IMR-90 (cell line): ENCODE data around the gene HNRNPUL1. TPM values are rescaled to one million over a fixed set of nuclear protein-coding genes. Genes with fewer than 3 reads are reported as not detected.

Experiments
- ATAC-seq: fragments of 200-7000 bp; cut with Tn5 transposase; 2 replicates; pipeline ENCODE4 v1.9.1; 2020; ENCODE audit warnings: low read depth, mild to moderate bottlenecking, moderate library complexity
- BruUV-seq: library from RNA; stranded (reverse); fragments of 400-500 nt; replicated peaks from 2 replicates; lab custom pipeline; 2021; lab: Mats Ljungman, UMichigan
- CTCF ChIA-PET: fragments of 300-600 bp; formaldehyde crosslinking; extraction: SDS; loops from one replicate; lab custom pipeline; 2021; ENCODE audit warnings: antibody characterized with exemption; lab: Yijun Ruan, JAX
- POLR2A ChIA-PET: fragments of 300-600 bp; sonication (Branson Sonifier 250); formaldehyde crosslinking; loops from one replicate; lab custom pipeline; 2022; ENCODE audit warnings: antibody characterized with exemption; ENCODE audit not compliant: unreplicated experiment; lab: Charles Lee
- DNase-seq: peaks from one replicate; pipeline ENCODE4 v3.0.0; 2013
- H2AFZ ChIP-seq: replicated peaks from 2 replicates; pipeline ENCODE3; 2013; ENCODE audit warnings: low read length, mild to moderate bottlenecking; ENCODE audit not compliant: poor library complexity
- H2AK5ac ChIP-seq: 2 replicates; pipeline ENCODE4 v1.6.1; 2013; ENCODE audit warnings: low read depth, low read length, inconsistent platforms
- H2AK9ac ChIP-seq: replicated peaks from 2 replicates; pipeline ENCODE3; 2013; ENCODE audit warnings: mild to moderate bottlenecking, low read depth, low read length, moderate library complexity; ENCODE audit not compliant: poor library complexity
- H2BK120ac ChIP-seq: 2 replicates; pipeline ENCODE4 v1.6.1; 2013; ENCODE audit warnings: low read depth, low read length, inconsistent platforms
- H2BK15ac ChIP-seq: 3 replicates; pipeline ENCODE4 v1.6.1; 2013; ENCODE audit warnings: low read depth, low read length, inconsistent platforms
- H2BK20ac ChIP-seq: 2 replicates; pipeline ENCODE4 v1.6.1; 2013; ENCODE audit warnings: low read depth, mild to moderate bottlenecking, inconsistent platforms, low read length, moderate library complexity
- H2BK5ac ChIP-seq: 2 replicates; pipeline ENCODE4 v1.6.1; 2013; ENCODE audit warnings: mild to moderate bottlenecking, low read depth, low read length, inconsistent platforms; ENCODE audit not compliant: poor library complexity, severe bottlenecking
- H3K14ac ChIP-seq: replicated peaks from 2 replicates; pipeline ENCODE4 v1.6.1; 2013; ENCODE audit warnings: low read depth, low read length, inconsistent platforms
- H3K18ac ChIP-seq: 2 replicates; pipeline ENCODE4 v1.6.1; 2013; ENCODE audit warnings: low read depth, low read length, control low read depth
- H3K23ac ChIP-seq: 2 replicates; pipeline ENCODE4 v1.6.1; 2013; ENCODE audit warnings: low read depth, low read length, inconsistent platforms
- H3K27ac ChIP-seq: 2 replicates; pipeline ENCODE4 v1.5.1; 2013; ENCODE audit warnings: mild to moderate bottlenecking, control low read depth, low read length; ENCODE audit not compliant: insufficient read depth
- H3K27me3 ChIP-seq: 2 replicates; pipeline ENCODE4 v1.6.1; 2013; ENCODE audit warnings: low read length; ENCODE audit not compliant: control insufficient read depth, insufficient read depth
- H3K36me3 ChIP-seq: 2 replicates; pipeline ENCODE4 v1.6.1; 2013; ENCODE audit warnings: low read length, mixed read lengths; ENCODE audit not compliant: control insufficient read depth, insufficient read depth
- H3K4ac ChIP-seq: 2 replicates; pipeline ENCODE4 v1.6.1; 2013; ENCODE audit warnings: low read depth, low read length, inconsistent platforms
- H3K4me1 ChIP-seq: 2 replicates; pipeline ENCODE4 v1.6.1; 2013; ENCODE audit warnings: low read length, mixed read lengths; ENCODE audit not compliant: control insufficient read depth, insufficient read depth
- H3K4me2 ChIP-seq: 2 replicates; pipeline ENCODE4 v1.6.1; 2013; ENCODE audit warnings: low read depth, mild to moderate bottlenecking, control low read depth, low read length, moderate library complexity
- H3K4me3 ChIP-seq: 2 replicates; pipeline ENCODE4 v1.5.1; 2013; ENCODE audit warnings: low read depth, mild to moderate bottlenecking, control low read depth, low read length, moderate library complexity; ENCODE audit not compliant: insufficient read depth
- H3K56ac ChIP-seq: 2 replicates; pipeline ENCODE4 v1.6.1; 2013; ENCODE audit warnings: low read length, inconsistent platforms; ENCODE audit not compliant: insufficient read depth; ENCODE audit errors: extremely low read depth
- H3K79me1 ChIP-seq, 2 experiments: 2 replicates each; pipeline ENCODE4 v1.6.1; 2013; ENCODE audit warnings: low read length in 2 of 2, inconsistent platforms in 1 of 2, low read depth in 1 of 2
- H3K9ac ChIP-seq: 2 replicates; pipeline ENCODE4 v1.6.1; 2013; ENCODE audit warnings: low read depth, low read length, control low read depth
- H3K9me1 ChIP-seq: 2 replicates; pipeline ENCODE4 v1.6.1; 2013; ENCODE audit warnings: low read length, inconsistent platforms; ENCODE audit not compliant: insufficient read depth
- H3K9me3 ChIP-seq: 2 replicates; pipeline ENCODE4 v1.6.1; 2013; ENCODE audit warnings: low read length; ENCODE audit not compliant: control insufficient read depth, insufficient read depth
- H4K20me1 ChIP-seq: 2 replicates; pipeline ENCODE4 v1.6.1; 2013; ENCODE audit warnings: low read length, inconsistent platforms; ENCODE audit not compliant: insufficient read depth
- H4K5ac ChIP-seq: 2 replicates; pipeline ENCODE4 v1.6.1; 2013; ENCODE audit warnings: mild to moderate bottlenecking, low read depth, low read length, control low read depth
- H4K8ac ChIP-seq, 2 experiments: 2 replicates each; pipeline ENCODE4 v1.6.1; 2013; ENCODE audit warnings: low read depth in 2 of 2, low read length in 2 of 2, control low read depth in 1 of 2, inconsistent platforms in 1 of 2
- H4K91ac ChIP-seq: 2 replicates; pipeline ENCODE4 v1.6.1; 2013; ENCODE audit warnings: low read depth, low read length, inconsistent platforms; ENCODE audit not compliant: insufficient read depth
- CTCF ChIP-seq: conservative IDR thresholded peaks from 2 replicates; pipeline ENCODE4 v1.5.1; 2012; ENCODE audit warnings: mild to moderate bottlenecking, low read depth, low read length, improper control_type of control experiment
- WGBS, 2 experiments: methylation state at CpG; one replicate each; pipeline versions ENCODE4 v1.1.5 to v1.1.7; 2013; ENCODE audit warnings: missing lambda C conversion rate in 2 of 2; ENCODE audit not compliant: insufficient read length in 1 of 2; ENCODE audit errors: extremely low coverage in 2 of 2; 5-methylcytosine and 5-hydroxymethylcytosine counted together
- dilution Hi-C: fragments of 300-500 bp; cut with HindIII; formaldehyde crosslinking; loops from one replicate; pipeline ENCODE4 v1.14.3; 2018; ENCODE audit warnings: low sequenced_read_pairs; ENCODE audit not compliant: unreplicated experiment
- in situ Hi-C: fragments of 300-500 bp; cut with MboI; formaldehyde crosslinking; loops from 3 replicates; pipeline ENCODE4 v1.14.3; 2019; ENCODE audit warnings: low sequenced_read_pairs, inconsistent platforms, mixed read lengths
- intact Hi-C: fragments of 100-400 bp; cut with micrococcal nuclease; formaldehyde crosslinking; loops from 2 replicates; pipeline ENCODE4 v1.10.0; 2022
- polyA plus RNA-seq, 3 experiments: library from polyadenylated mRNA; depleted of rRNA; stranded (reverse); fragments of >200 nt; gene quantifications; 2 replicates each; pipeline ENCODE4 v1.2.3, GENCODE V29; 2012; ENCODE audit warnings: low replicate concordance in 1 of 3
- total RNA-seq: library from RNA; depleted of rRNA; stranded (reverse); fragments of >200 nt; gene quantifications from 2 replicates; pipeline ENCODE4 v1.2.3, GENCODE V29; 2012

Gene HNRNPUL1
- total and polyA plus RNA-seq, 2 of the 4 experiments (the other 2 are of a cell fraction), result 50.7 to 67.3 TPM

- no peak for ATAC-seq
- POLR2A ChIA-PET, result no interaction called here
- no peak overlapping the region for H2BK20ac ChIP-seq
Observed at GRCh38 chr19:41239961-41240574, 24.1 kb upstream of the HNRNPUL1 start.

More at GRCh38 chr19:41239961-41240574, 24.1 kb upstream of the HNRNPUL1 start:
- TF ChIP-seq CTCF, result no peak
- no peak overlapping the region for H3K4ac ChIP-seq
- H4K91ac ChIP-seq, result no peak overlapping the region
- H2AFZ ChIP-seq, result no peak overlapping the region
- no peaks in the 10 kb centered on the region for H3K27me3 ChIP-seq
- H3K4me2 ChIP-seq, result no peak overlapping the region
- H3K9me3 ChIP-seq, result no peaks in the 10 kb centered on the region
- peaks cover 46% of the 10 kb centered on the region for H4K20me1 ChIP-seq
- H2BK5ac ChIP-seq, result peak overlapping the region; percentile 61
- dilution Hi-C loops (no loop called here), in situ Hi-C loops (no loop called here), intact Hi-C loops (no loop called here)
- H4K8ac ChIP-seq, result no peak overlapping the region
- H4K5ac ChIP-seq, result no peak overlapping the region
- WGBS, 2 experiments, result 66% methylated on average over 2 of the region's 2 CpGs; no CpG with 5 or more reads in 1 of the 2 experiments
- peaks cover 82% of the 10 kb centered on the region for H3K36me3 ChIP-seq
- H3K9ac ChIP-seq, result no peak overlapping the region
- no peak for DNase-seq
- no peak overlapping the region for H2BK15ac ChIP-seq
- no peak overlapping the region for H3K23ac ChIP-seq
- H3K4me1 ChIP-seq, result no peaks in the 10 kb centered on the region
- no peak overlapping the region for H3K4me3 ChIP-seq
- H3K56ac ChIP-seq, result no peak overlapping the region
- H2AK5ac ChIP-seq, result no peak overlapping the region
- H3K14ac ChIP-seq, result no peak overlapping the region
- no peak overlapping the region for H3K27ac ChIP-seq
- CTCF ChIA-PET, result no interaction called here
- no peak overlapping the region for H3K18ac ChIP-seq
- H2BK120ac ChIP-seq, result no peak overlapping the region
- peaks cover 17% of the 10 kb centered on the region for H3K9me1 ChIP-seq
- H3K79me1 ChIP-seq, result peaks cover 76 to 77% of the 10 kb centered on the region in 2 experiments
- BruUV-seq, result no TSS peak
- H2AK9ac ChIP-seq, result no peak overlapping the region
